NCI-H510A (cell line): Measurements from ENCODE around the gene PBRM1.

Experiments
- DNase-seq: peaks from one replicate; lab custom pipeline; 2025; lab: John Stamatoyannopoulos, UW

PBRM1 gene

GRCh38 chr3:52574056-52574965 is 111.4 kb downstream of the PBRM1 start:
- DNase-seq: no peak

DNA sequence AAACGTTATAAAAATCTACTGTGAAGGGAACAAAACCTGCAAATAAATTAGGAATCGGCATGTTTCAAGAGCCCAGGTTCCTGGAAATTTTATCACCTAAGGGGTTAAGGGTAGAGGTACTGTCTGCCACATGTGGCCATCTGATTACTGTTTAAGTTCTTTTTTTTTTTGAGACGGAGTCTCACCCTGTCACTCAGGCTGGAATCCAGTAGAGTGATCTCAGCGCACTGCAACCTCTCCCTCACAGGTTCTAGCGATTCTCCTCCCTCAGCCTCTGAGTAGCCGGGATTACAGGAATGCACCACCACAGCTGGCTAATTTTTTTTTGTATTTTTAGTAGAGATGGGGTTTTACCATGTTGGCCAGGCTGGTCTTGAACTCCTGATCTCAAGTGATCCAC is 113.5 kb downstream of the PBRM1 start:
- no peak for DNase-seq

DNA sequence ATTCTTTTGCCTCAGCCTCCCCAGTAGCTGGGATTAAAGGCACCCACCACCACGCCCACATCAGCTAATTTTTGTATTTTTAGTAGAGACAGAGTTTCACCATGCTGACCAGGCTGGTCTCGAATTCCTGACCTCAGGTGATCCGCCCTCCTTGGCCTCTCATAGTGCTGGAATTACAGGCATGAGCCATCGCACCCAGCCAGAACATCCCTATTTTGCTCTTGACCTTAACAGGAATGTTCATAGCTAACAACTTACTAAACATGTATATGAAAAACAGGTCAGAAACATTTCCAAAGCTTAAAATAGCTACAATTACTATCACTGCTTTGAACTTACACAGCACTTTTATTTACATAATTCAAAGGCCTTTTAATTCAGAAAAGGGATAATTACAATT is 115.6 kb downstream of the PBRM1 start:
- DNase-seq: no peak

DNA sequence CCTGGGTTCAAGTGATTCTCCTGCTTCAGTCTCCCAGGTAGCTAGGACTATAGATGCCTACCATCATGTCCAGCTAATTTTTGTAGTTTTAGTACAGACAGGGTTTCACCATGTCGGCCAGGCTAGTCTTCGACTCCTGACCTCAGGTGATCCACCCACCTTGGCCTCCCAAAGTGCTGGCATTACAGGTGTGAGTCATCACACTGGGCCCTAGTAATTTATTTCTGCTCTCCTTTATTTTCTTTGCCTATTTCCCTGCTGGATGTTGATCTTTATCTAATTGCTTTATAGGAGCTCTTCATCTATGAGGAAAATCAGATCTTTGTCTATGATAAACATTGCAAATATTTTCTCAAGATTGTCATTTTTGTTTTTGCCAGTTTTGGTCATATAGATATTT is 117.6 kb downstream of the PBRM1 start:
- no peak for DNase-seq

DNA sequence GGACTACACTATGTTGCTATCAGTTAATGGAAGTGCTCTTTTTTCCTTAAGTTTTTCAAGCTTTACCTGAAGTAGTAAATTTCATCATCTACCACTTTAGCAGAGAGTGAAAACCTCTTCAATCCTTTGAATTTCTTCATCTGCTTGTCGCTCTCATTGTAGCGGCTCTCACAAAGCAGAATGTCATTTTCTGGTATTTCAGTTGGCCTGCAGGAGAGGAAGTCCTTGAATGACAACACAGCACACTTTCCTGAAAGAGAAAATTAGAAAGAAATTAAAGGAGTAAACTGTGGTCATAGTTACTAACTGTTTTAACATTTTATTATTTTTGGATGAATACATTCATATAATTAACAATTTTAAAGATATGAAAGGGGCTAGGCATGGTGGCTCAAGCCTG is 121.7 kb downstream of the PBRM1 start:
- DNase-seq: no peak

- DNase-seq: no peak
Observed at GRCh38 chr3:52561028-52561747, 124.5 kb downstream of the PBRM1 start.

- DNase-seq: no peak
Observed at GRCh38 chr3:52558436-52558835, 127.3 kb downstream of the PBRM1 start.

DNA sequence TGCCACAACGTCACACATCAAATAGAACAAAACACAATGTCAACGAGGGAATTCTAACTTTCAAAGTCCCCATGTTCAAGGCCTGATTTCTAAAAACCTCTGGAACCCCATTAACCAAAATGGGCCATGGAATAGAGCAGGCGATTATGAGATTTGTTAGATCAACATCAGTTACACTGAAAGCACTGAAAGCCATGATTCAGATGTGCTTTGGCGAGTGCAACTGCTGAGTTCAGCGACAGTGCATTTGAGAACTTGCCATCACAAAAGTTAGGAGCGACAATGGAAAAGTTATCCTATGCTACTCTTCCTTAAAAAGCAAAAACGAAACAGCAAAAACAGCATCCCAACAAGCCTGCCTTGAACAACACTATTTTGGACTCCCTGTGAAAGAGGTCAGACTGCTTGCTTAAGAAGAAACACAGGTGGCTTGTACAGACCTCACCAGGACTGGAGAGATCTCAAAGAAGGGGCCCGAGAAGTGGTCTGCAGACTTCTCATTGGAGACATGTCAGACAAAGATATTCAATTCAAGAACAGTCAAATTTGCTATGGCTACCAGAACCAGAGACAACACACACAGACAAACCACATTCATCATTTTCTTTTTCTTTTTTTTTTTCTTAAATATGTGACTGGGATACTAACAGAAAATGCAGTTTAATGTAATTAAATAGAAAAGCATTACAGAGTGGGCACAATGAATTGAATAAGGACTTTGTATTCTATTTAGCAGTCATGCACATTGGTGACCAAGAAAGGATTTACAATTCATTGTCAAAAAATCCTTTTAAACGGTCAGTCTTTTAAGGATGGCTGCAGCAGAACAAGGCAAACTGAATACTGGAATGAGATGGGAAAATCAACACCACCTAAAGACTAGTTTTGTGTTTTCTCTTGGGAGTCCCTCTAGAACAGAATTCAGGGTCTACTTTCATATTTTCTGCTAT is 128.4 kb downstream of the PBRM1 start:
- no peak for DNase-seq

GRCh38 chr3:52555056-52555455 is 130.7 kb downstream of the PBRM1 start:
- DNase-seq: no peak

- peak; percentile 64 for DNase-seq
Observed at GRCh38 chr3:52554026-52554755, 131.5 kb downstream of the PBRM1 start.

DNA sequence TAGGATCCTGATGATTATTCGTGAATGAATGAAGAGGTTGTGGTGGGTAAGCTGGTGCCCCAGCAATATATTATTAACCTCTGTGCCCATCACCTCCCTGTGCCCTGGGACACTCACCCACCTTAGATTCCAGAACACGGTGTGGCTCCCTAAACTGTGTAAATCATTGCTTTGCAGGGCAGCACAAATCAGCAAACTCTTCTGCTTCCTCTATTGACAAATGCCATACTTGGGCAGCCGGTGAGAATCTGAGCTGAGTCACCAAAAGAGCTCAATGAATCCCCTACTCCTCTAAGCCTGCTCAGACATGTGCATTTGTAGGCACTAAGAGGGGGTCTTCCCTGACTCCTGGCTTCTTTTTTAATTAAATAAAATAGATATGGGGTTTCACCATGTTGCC is 133.6 kb downstream of the PBRM1 start:
- no peak for DNase-seq

GRCh38 chr3:52551118-52551517 is 134.6 kb downstream of the PBRM1 start:
- DNase-seq: no peak

GRCh38 chr3:52547143-52547542 is 138.6 kb downstream of the PBRM1 start:
- no peak for DNase-seq

DNA sequence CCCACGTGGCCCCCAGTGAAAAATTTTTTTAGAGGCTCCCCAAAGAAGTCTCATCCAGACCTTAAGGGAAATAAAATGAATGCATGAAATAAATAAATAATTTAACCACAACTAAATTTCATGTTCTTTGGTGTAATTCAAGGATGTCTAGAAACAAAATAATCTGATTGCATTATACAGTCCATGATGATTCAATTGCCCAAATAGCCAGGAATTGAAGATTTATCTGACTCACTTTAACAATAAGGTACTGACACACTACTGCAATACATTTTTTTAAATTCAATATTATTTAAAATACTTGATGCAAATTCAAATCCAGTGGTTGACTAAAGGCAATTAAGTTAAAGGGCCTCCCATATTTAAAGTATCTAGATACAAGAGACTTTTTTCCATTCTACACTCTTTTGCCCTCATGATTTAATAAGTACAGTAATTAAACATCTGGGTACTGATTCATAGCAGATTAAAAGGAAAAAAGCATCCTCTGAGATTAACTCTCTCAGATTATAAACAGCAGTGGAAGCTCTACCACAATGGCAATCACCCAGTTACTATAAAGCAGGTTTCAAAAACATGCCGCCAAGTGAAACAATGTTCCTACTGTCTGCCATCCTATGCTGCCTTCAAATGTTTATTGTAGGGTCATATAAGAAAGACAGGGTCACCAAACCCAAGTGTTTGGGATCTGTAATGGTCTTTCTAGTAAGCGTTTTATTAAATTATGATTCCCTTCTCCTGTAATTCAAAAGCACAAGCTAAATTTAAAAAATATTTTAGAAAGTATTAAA is 139.4 kb downstream of the PBRM1 start:
- no peak for DNase-seq

DNA sequence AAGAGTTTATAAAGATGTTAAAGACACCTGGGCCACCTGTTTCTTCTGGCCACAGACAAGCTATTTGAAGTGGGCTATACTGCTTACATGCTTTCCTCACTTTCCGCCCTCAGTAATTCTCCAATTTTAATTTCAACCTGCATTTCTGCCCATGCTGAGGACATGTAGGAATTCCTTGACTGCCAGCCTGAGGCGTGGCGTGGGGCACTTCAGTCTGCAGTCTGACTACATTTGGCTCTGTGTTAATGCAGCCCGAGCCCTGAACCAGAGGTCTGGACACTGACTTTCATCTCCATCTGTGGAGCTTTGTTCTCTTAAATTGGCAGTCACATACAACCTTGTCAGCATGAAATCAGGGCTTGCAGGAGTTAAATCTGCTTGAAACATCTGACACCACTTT is 140.8 kb downstream of the PBRM1 start:
- no peak for DNase-seq

- DNase-seq: no peak
Observed at GRCh38 chr3:52541050-52541449, 144.7 kb downstream of the PBRM1 start.

- no peak for DNase-seq
Observed at GRCh38 chr3:52539010-52539653, 146.6 kb downstream of the PBRM1 start.

GRCh38 chr3:52537726-52538421 is 147.8 kb downstream of the PBRM1 start:
- DNase-seq: no peak

DNA sequence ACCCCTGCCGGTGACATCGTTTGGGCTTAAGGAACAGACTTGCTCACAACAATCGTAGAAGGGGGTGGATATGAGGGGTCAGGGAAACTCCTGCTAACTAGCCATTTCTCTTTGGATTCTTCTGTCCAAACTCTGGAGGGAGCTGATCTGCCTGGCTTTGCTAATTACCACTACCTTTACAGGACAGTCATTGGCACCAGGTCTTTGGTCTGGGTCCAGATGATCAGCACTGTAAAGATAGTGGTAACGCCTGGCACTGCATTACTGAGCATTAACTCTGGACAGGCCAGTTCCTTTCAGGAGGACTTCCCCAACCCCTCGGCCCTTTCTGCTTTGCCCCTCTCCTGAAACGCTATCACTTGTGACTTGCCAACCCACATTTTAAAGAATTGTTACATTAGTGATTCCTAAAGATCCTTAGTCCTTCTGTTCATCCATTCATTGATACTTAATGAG is 148.5 kb downstream of the PBRM1 start:
- DNase-seq: no peak
